ENCODE results near the gene GRIK2.

GRCh38 chr6:101451981-101452380 lies 58.5 kb downstream of the GRIK2 start:
- TF ChIP-seq CTCF (IDR thresholded peaks at IDR 0.05) (no peak), POLR2A (IDR thresholded peaks at IDR 0.05) (no peak)

Data from Peyer's patch (tissue), 4 donors.